Fibroblast of lung (primary cell): ENCODE data around the gene MRPL21.

Source experiments
- EZH2 ChIP-seq: IDR thresholded peaks from 2 replicates; pipeline ENCODE4 v1.5.1; 2012; ENCODE audit warnings: low read length, control low read depth, mild to moderate bottlenecking; ENCODE audit errors: missing control alignments
- TF ChIP-seq, protein P1 (sequence below), 2 donors: IDR thresholded peaks in 1 of 2; conservative IDR thresholded peaks in 1 of 2; 1 replicate in 1 of 2; 2 replicates in 1 of 2; pipeline ENCODE4 v1.5.1; 2011 to 2012; ENCODE audit warnings: low read length in 2 of 2, control low read depth in 1 of 2, inconsistent platforms in 1 of 2, low read depth in 1 of 2, mild to moderate bottlenecking in 1 of 2

DNA sequence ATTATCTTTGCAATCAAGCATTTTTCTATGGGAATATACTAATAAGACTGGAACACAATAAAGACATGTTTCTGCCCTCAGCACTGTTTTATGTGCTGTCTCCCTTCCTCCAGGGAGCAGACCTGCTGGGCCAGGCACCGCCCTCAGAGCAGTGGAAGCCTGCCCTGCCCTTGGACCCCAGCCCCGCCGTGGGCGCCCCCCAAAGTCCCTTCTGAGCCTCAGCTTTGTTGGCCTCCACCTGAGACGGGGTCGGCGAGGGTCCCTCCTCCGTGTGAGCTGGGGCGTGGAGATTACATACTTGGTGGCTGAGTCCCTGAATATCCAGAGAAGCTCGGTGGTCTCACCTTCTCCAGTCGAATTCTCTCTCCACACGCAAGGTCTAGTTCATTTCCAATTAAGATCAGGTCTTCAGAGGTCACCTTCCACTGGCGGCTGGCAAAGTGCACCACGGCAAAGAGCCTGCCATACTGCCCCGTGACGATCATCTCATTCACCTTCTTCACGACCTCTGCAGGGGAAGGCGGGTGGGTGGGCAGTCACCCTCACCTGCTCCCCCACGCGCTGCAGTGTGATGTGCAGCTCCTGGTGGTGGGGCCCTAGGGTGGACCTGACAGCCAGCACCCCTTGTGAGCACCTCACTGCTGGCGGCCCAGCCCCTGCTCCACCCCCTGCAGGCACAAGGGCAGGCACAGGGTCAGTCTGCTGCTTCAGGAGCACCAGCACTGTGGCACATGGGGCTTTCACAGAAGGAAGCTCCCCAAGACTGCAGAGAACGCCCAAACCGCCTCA is 7.3 kb downstream of the MRPL21 start:
- TF ChIP-seq, protein P1, sequence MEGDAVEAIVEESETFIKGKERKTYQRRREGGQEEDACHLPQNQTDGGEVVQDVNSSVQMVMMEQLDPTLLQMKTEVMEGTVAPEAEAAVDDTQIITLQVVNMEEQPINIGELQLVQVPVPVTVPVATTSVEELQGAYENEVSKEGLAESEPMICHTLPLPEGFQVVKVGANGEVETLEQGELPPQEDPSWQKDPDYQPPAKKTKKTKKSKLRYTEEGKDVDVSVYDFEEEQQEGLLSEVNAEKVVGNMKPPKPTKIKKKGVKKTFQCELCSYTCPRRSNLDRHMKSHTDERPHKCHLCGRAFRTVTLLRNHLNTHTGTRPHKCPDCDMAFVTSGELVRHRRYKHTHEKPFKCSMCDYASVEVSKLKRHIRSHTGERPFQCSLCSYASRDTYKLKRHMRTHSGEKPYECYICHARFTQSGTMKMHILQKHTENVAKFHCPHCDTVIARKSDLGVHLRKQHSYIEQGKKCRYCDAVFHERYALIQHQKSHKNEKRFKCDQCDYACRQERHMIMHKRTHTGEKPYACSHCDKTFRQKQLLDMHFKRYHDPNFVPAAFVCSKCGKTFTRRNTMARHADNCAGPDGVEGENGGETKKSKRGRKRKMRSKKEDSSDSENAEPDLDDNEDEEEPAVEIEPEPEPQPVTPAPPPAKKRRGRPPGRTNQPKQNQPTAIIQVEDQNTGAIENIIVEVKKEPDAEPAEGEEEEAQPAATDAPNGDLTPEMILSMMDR (conservative IDR thresholded peaks at IDR 0.05 in 1 of 2, IDR thresholded peaks at IDR 0.05 in 1 of 2; ENCODE audit: low read depth in 1 of 2, low read length in 2 of 2): no peak
- TF ChIP-seq EZH2: no peak
